ENCODE measurements around the gene UBE2Q1.

UBE2Q1 gene

GRCh38 chr1:154578058-154578418, 19.6 kb upstream of the UBE2Q1 start:
- H3K9me3 ChIP-seq, result no peaks in the 10 kb centered on the region
- TF ChIP-seq CTCF (IDR thresholded peaks at IDR 0.05), result no peak
- H3K36me3 ChIP-seq, result peaks cover 19 to 55% (median 41%) of the 10 kb centered on the region in 3 donors
- DNase-seq, result no peak
- no peaks in the 10 kb centered on the region for H3K4me1 ChIP-seq
- intact Hi-C loops (cut with DNase I; ENCODE audit: low total_unique reads), result no loop called here
- no peak overlapping the region for H3K4me3 ChIP-seq
- peaks cover 0 to 3% of the 10 kb centered on the region in 2 donors for H3K27me3 ChIP-seq
- H3K27ac ChIP-seq, result no peak overlapping the region

- Histone ChIP-seq H3K27ac (no peak overlapping the region), H3K36me3 (peaks cover 13 to 50% (median 35%) of the 10 kb centered on the region in 3 donors), H3K4me1 (no peaks in the 10 kb centered on the region), H3K9me3 (no peaks in the 10 kb centered on the region), H3K27me3 (peaks cover 0 to 8% of the 10 kb centered on the region in 2 donors), H3K4me3 (no peak overlapping the region)
- intact Hi-C loops (cut with DNase I; ENCODE audit: low total_unique reads), result no loop called here
- no peak for TF ChIP-seq CTCF (IDR thresholded peaks at IDR 0.05)
- no peak for DNase-seq
These were observed 19.0 kb upstream of the UBE2Q1 start for GRCh38 chr1:154577346-154578057.

- DNase-seq, result no peak
- no peaks in the 10 kb centered on the region for H3K4me1 ChIP-seq
- intact Hi-C loops (cut with DNase I; ENCODE audit: low total_unique reads), result no loop called here
These were observed 17.6 kb upstream of the UBE2Q1 start for GRCh38 chr1:154575951-154576566.

GRCh38 chr1:154575147-154575927, 16.9 kb upstream of the UBE2Q1 start:
- intact Hi-C loops (cut with DNase I; ENCODE audit: low total_unique reads), result no loop called here
- Histone ChIP-seq H3K4me3 (no peak overlapping the region), H3K9me3 (no peaks in the 10 kb centered on the region), H3K27ac (no peak overlapping the region), H3K36me3 (peaks cover 3 to 28% (median 15%) of the 10 kb centered on the region in 3 donors), H3K4me1 (no peaks in the 10 kb centered on the region), H3K27me3 (peaks cover 0 to 19% of the 10 kb centered on the region in 2 donors)
- no peak for TF ChIP-seq CTCF (IDR thresholded peaks at IDR 0.05)
- DNase-seq, result no peak

More at GRCh38 chr1:154575951-154576566, 17.6 kb upstream of the UBE2Q1 start:
- Histone ChIP-seq H3K27ac (no peak overlapping the region), H3K27me3 (peaks cover 0 to 14% of the 10 kb centered on the region in 2 donors), H3K4me3 (no peak overlapping the region), H3K36me3 (peaks cover 5 to 36% (median 23%) of the 10 kb centered on the region in 3 donors), H3K9me3 (no peaks in the 10 kb centered on the region)
- no peak for TF ChIP-seq CTCF (IDR thresholded peaks at IDR 0.05)

GRCh38 chr1:154574716-154575115, 16.3 kb upstream of the UBE2Q1 start:
- H3K36me3 ChIP-seq, result peaks cover 0 to 22% (median 9%) of the 10 kb centered on the region in 3 donors
- TF ChIP-seq CTCF (IDR thresholded peaks at IDR 0.05), result no peak
- no peak overlapping the region for H3K27ac ChIP-seq
- H3K27me3 ChIP-seq, result peaks cover 0 to 26% of the 10 kb centered on the region in 2 donors
- no peak for DNase-seq
- intact Hi-C loops (cut with DNase I; ENCODE audit: low total_unique reads), result no loop called here
- no peaks in the 10 kb centered on the region for H3K9me3 ChIP-seq
- H3K4me3 ChIP-seq, result no peak overlapping the region
- no peaks in the 10 kb centered on the region for H3K4me1 ChIP-seq
